ENCODE measurements around the gene SLC38A1.

DNA sequence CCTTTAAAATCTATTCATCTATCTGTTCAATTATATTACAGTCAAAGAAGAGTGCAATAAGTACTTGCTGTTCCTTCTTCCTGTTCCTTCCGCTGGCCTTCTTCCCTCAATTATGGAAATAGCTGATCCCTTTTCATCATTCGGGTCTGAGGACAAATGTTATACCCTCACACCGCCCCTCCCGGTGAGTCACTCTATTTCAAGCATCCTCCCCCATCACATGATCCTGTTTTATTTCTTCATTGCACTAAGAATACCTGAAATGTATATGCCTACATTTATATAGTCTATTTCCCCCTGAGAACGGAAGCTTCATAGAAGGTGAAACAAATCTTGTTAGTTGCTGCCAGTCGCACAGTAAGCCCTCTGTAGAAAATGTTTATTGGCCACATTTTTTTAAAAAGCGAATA, 2.5 kb downstream of the SLC38A1 start:
- TF ChIP-seq YY1 (IDR thresholded peaks at IDR 0.05; ENCODE audit: low read depth) (no peak), JUND (IDR thresholded peaks at IDR 0.05) (peak; percentile 20; the same call in 1 of the 2 replicates), CHD2 (IDR thresholded peaks at IDR 0.05; ENCODE audit: low read length, partially characterized antibody) (no peak), FOXJ3 (CRISPR knock-in tag; IDR thresholded peaks at IDR 0.05) (no peak), ELF1 (IDR thresholded peaks at IDR 0.05) (no peak), RXRA (IDR thresholded peaks at IDR 0.05; ENCODE audit: borderline replicate concordance, low read depth) (no peak), FOSL2 (IDR thresholded peaks at IDR 0.05; ENCODE audit: borderline replicate concordance, low read depth) (peak; percentile 32; the same call in 1 of the 2 replicates), POLR2AphosphoS5 (IDR thresholded peaks at IDR 0.05; ENCODE audit: low read depth, low read length) (no peak), MXI1 (IDR thresholded peaks at IDR 0.05; ENCODE audit: low read depth, low read length) (no peak)
- TF ChIP-seq, protein P1, sequence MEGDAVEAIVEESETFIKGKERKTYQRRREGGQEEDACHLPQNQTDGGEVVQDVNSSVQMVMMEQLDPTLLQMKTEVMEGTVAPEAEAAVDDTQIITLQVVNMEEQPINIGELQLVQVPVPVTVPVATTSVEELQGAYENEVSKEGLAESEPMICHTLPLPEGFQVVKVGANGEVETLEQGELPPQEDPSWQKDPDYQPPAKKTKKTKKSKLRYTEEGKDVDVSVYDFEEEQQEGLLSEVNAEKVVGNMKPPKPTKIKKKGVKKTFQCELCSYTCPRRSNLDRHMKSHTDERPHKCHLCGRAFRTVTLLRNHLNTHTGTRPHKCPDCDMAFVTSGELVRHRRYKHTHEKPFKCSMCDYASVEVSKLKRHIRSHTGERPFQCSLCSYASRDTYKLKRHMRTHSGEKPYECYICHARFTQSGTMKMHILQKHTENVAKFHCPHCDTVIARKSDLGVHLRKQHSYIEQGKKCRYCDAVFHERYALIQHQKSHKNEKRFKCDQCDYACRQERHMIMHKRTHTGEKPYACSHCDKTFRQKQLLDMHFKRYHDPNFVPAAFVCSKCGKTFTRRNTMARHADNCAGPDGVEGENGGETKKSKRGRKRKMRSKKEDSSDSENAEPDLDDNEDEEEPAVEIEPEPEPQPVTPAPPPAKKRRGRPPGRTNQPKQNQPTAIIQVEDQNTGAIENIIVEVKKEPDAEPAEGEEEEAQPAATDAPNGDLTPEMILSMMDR (IDR thresholded peaks at IDR 0.05) = no peak
- TF ChIP-seq, protein P2, sequence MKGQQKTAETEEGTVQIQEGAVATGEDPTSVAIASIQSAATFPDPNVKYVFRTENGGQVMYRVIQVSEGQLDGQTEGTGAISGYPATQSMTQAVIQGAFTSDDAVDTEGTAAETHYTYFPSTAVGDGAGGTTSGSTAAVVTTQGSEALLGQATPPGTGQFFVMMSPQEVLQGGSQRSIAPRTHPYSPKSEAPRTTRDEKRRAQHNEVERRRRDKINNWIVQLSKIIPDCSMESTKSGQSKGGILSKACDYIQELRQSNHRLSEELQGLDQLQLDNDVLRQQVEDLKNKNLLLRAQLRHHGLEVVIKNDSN (IDR thresholded peaks at IDR 0.05; ENCODE audit: borderline replicate concordance, low read depth) = peak; percentile 66; the same call in 1 of the 2 replicates
- TF ChIP-seq, protein P3, sequence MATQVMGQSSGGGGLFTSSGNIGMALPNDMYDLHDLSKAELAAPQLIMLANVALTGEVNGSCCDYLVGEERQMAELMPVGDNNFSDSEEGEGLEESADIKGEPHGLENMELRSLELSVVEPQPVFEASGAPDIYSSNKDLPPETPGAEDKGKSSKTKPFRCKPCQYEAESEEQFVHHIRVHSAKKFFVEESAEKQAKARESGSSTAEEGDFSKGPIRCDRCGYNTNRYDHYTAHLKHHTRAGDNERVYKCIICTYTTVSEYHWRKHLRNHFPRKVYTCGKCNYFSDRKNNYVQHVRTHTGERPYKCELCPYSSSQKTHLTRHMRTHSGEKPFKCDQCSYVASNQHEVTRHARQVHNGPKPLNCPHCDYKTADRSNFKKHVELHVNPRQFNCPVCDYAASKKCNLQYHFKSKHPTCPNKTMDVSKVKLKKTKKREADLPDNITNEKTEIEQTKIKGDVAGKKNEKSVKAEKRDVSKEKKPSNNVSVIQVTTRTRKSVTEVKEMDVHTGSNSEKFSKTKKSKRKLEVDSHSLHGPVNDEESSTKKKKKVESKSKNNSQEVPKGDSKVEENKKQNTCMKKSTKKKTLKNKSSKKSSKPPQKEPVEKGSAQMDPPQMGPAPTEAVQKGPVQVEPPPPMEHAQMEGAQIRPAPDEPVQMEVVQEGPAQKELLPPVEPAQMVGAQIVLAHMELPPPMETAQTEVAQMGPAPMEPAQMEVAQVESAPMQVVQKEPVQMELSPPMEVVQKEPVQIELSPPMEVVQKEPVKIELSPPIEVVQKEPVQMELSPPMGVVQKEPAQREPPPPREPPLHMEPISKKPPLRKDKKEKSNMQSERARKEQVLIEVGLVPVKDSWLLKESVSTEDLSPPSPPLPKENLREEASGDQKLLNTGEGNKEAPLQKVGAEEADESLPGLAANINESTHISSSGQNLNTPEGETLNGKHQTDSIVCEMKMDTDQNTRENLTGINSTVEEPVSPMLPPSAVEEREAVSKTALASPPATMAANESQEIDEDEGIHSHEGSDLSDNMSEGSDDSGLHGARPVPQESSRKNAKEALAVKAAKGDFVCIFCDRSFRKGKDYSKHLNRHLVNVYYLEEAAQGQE (IDR thresholded peaks at IDR 0.05; ENCODE audit: low read depth, low read length) = no peak
- TF ChIP-seq, protein P4, sequence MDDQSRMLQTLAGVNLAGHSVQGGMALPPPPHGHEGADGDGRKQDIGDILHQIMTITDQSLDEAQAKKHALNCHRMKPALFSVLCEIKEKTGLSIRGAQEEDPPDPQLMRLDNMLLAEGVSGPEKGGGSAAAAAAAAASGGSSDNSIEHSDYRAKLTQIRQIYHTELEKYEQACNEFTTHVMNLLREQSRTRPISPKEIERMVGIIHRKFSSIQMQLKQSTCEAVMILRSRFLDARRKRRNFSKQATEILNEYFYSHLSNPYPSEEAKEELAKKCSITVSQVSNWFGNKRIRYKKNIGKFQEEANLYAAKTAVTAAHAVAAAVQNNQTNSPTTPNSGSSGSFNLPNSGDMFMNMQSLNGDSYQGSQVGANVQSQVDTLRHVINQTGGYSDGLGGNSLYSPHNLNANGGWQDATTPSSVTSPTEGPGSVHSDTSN (IDR thresholded peaks at IDR 0.05) = no peak
- TF ChIP-seq, protein P5, sequence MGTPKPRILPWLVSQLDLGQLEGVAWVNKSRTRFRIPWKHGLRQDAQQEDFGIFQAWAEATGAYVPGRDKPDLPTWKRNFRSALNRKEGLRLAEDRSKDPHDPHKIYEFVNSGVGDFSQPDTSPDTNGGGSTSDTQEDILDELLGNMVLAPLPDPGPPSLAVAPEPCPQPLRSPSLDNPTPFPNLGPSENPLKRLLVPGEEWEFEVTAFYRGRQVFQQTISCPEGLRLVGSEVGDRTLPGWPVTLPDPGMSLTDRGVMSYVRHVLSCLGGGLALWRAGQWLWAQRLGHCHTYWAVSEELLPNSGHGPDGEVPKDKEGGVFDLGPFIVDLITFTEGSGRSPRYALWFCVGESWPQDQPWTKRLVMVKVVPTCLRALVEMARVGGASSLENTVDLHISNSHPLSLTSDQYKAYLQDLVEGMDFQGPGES (IDR thresholded peaks at IDR 0.05; ENCODE audit: low read depth, low read length) = no peak

All from SK-N-SH (cell line).